T-helper 1 cell (primary cell): Measurements from ENCODE around the gene KCNJ9.

Experiments used
- DNase-seq, 5 donors: peaks; one replicate each; pipeline ENCODE4 v3.0.0-alpha.2; 2012 to 2020

The KCNJ9 gene

GRCh38 chr1:160127865-160128523 lies 46.7 kb downstream of the KCNJ9 start:
- DNase-seq: no peak

GRCh38 chr1:160128636-160129035 lies 47.3 kb downstream of the KCNJ9 start:
- no peak for DNase-seq

- DNase-seq: no peak
Observed at GRCh38 chr1:160129046-160129445, 47.7 kb downstream of the KCNJ9 start.

- DNase-seq: no peak
Observed at GRCh38 chr1:160129558-160129957, 48.2 kb downstream of the KCNJ9 start.

GRCh38 chr1:160129966-160130365 lies 48.6 kb downstream of the KCNJ9 start:
- no peak for DNase-seq

- DNase-seq: no peak
Observed at GRCh38 chr1:160130486-160130885, 49.1 kb downstream of the KCNJ9 start.

- no peak for DNase-seq
Observed at GRCh38 chr1:160130939-160131338, 49.6 kb downstream of the KCNJ9 start.

- no peak for DNase-seq
Observed at GRCh38 chr1:160131803-160132565, 50.6 kb downstream of the KCNJ9 start.

GRCh38 chr1:160133990-160134770 lies 52.8 kb downstream of the KCNJ9 start:
- no peak for DNase-seq

- DNase-seq: no peak
Observed at GRCh38 chr1:160134791-160135572, 53.6 kb downstream of the KCNJ9 start.

- no peak for DNase-seq
Observed at GRCh38 chr1:160136121-160136925, 55.0 kb downstream of the KCNJ9 start.

- no peak for DNase-seq
Observed at GRCh38 chr1:160136926-160137200, 55.5 kb downstream of the KCNJ9 start.

GRCh38 chr1:160137216-160137862 lies 56.0 kb downstream of the KCNJ9 start:
- no peak for DNase-seq

GRCh38 chr1:160139840-160140239 lies 58.5 kb downstream of the KCNJ9 start:
- no peak for DNase-seq
